ENCODE measurements around the gene SUPT3H.

SUPT3H gene

GRCh38 chr6:44825273-44825672 lies 552.5 kb downstream of the SUPT3H start:
- no peak for TF ChIP-seq USF1 (IDR thresholded peaks at IDR 0.05)
- no peak for TF ChIP-seq EP300 (IDR thresholded peaks at IDR 0.05; ENCODE audit: borderline replicate concordance)
- TF ChIP-seq CEBPB (IDR thresholded peaks at IDR 0.05): no peak
- no peak for TF ChIP-seq NFIC (IDR thresholded peaks at IDR 0.05)
- no peak for TF ChIP-seq EGR1 (IDR thresholded peaks at IDR 0.05)
- TF ChIP-seq CREB1 (IDR thresholded peaks at IDR 0.05; ENCODE audit: low read depth): no peak
- TF ChIP-seq RAD21 (IDR thresholded peaks at IDR 0.05; ENCODE audit: low read depth): no peak
- TF ChIP-seq TCF12 (IDR thresholded peaks at IDR 0.05; ENCODE audit: low read depth): no peak
- TF ChIP-seq FOXM1 (IDR thresholded peaks at IDR 0.05; ENCODE audit: borderline replicate concordance, low read depth): no peak
- no peak for TF ChIP-seq YY1 (IDR thresholded peaks at IDR 0.05; ENCODE audit: low read depth)
- no peak for TF ChIP-seq TEAD4 (IDR thresholded peaks at IDR 0.05)
- no peak for TF ChIP-seq REST (IDR thresholded peaks at IDR 0.05; ENCODE audit: low read depth)
- TF ChIP-seq MAX (IDR thresholded peaks at IDR 0.05): no peak
- TF ChIP-seq ZBTB7A (IDR thresholded peaks at IDR 0.05; ENCODE audit: low read depth): no peak
- TF ChIP-seq TAF1 (IDR thresholded peaks at IDR 0.05; ENCODE audit: low read depth): no peak

GRCh38 chr6:44824567-44824966 lies 553.2 kb downstream of the SUPT3H start:
- TF ChIP-seq USF1 (IDR thresholded peaks at IDR 0.05) (no peak), EP300 (IDR thresholded peaks at IDR 0.05; ENCODE audit: borderline replicate concordance) (no peak), MAX (IDR thresholded peaks at IDR 0.05) (no peak), NFIC (IDR thresholded peaks at IDR 0.05) (no peak), CREB1 (IDR thresholded peaks at IDR 0.05; ENCODE audit: low read depth) (no peak)

GRCh38 chr6:44820759-44821158 lies 557.0 kb downstream of the SUPT3H start:
- TF ChIP-seq EP300 (IDR thresholded peaks at IDR 0.05; ENCODE audit: borderline replicate concordance) (no peak), TAF1 (IDR thresholded peaks at IDR 0.05; ENCODE audit: low read depth) (no peak), ZBTB7A (IDR thresholded peaks at IDR 0.05; ENCODE audit: low read depth) (no peak), RAD21 (IDR thresholded peaks at IDR 0.05; ENCODE audit: low read depth) (no peak), CREB1 (IDR thresholded peaks at IDR 0.05; ENCODE audit: low read depth) (no peak), TEAD4 (IDR thresholded peaks at IDR 0.05) (no peak), YY1 (IDR thresholded peaks at IDR 0.05; ENCODE audit: low read depth) (no peak), FOXM1 (IDR thresholded peaks at IDR 0.05; ENCODE audit: borderline replicate concordance, low read depth) (no peak), USF1 (IDR thresholded peaks at IDR 0.05) (no peak), NFIC (IDR thresholded peaks at IDR 0.05) (no peak), MAX (IDR thresholded peaks at IDR 0.05) (no peak), TCF12 (IDR thresholded peaks at IDR 0.05; ENCODE audit: low read depth) (no peak), EGR1 (IDR thresholded peaks at IDR 0.05) (no peak)

- TF ChIP-seq FOXM1 (IDR thresholded peaks at IDR 0.05; ENCODE audit: borderline replicate concordance, low read depth): no peak
- TF ChIP-seq USF1 (IDR thresholded peaks at IDR 0.05): no peak
- no peak for TF ChIP-seq YY1 (IDR thresholded peaks at IDR 0.05; ENCODE audit: low read depth)
- TF ChIP-seq MAX (IDR thresholded peaks at IDR 0.05): no peak
- no peak for TF ChIP-seq TCF12 (IDR thresholded peaks at IDR 0.05; ENCODE audit: low read depth)
- TF ChIP-seq RAD21 (IDR thresholded peaks at IDR 0.05; ENCODE audit: low read depth): no peak
- TF ChIP-seq REST (IDR thresholded peaks at IDR 0.05; ENCODE audit: low read depth): no peak
- TF ChIP-seq CREB1 (IDR thresholded peaks at IDR 0.05; ENCODE audit: low read depth): no peak
- TF ChIP-seq NFIC (IDR thresholded peaks at IDR 0.05): no peak
- no peak for TF ChIP-seq EGR1 (IDR thresholded peaks at IDR 0.05)
- TF ChIP-seq EP300 (IDR thresholded peaks at IDR 0.05; ENCODE audit: borderline replicate concordance): no peak
These were observed 557.4 kb downstream of the SUPT3H start for GRCh38 chr6:44820321-44820720.

- TF ChIP-seq MAX (IDR thresholded peaks at IDR 0.05): no peak
These were observed 566.3 kb downstream of the SUPT3H start for GRCh38 chr6:44811456-44811855.
